Hepatocyte (in vitro differentiated cells): ENCODE measurements around the gene TCF4. TPM values are rescaled to one million over a fixed set of nuclear protein-coding genes. Genes with fewer than 3 reads are reported as not detected.

Experiments used
- DNase-seq: peaks from one replicate; pipeline ENCODE4 v3.0.0-alpha.2; 2016; ENCODE audit warnings: low spot score
- H2AFZ ChIP-seq: fragments of 200-600 bp; sonication (generic); 2 replicates; pipeline ENCODE4 v1.6.0; 2016; ENCODE audit warnings: antibody characterized with exemption, mild to moderate bottlenecking
- H3K27ac ChIP-seq: fragments of 200-600 bp; sonication (generic); 2 replicates; pipeline ENCODE4 v1.5.1; 2016; ENCODE audit warnings: mild to moderate bottlenecking
- H3K27me3 ChIP-seq: fragments of 200-600 bp; sonication (generic); 2 replicates; pipeline ENCODE4 v1.6.1; 2016
- H3K36me3 ChIP-seq: fragments of 200-600 bp; sonication (generic); replicated peaks from 2 replicates; pipeline ENCODE4 v1.5.1; 2016; ENCODE audit warnings: low read depth; ENCODE audit not compliant: insufficient read depth
- H3K4me1 ChIP-seq: fragments of 200-600 bp; sonication (generic); 2 replicates; pipeline ENCODE4 v1.5.1; 2016; ENCODE audit warnings: mild to moderate bottlenecking, moderate library complexity; ENCODE audit not compliant: insufficient read depth
- H3K4me2 ChIP-seq: fragments of 200-600 bp; sonication (generic); 2 replicates; pipeline ENCODE4 v1.6.0; 2016
- H3K4me3 ChIP-seq: fragments of 200-600 bp; sonication (generic); 2 replicates; pipeline ENCODE4 v1.5.1; 2016; ENCODE audit warnings: mild to moderate bottlenecking
- H3K79me2 ChIP-seq: fragments of 200-600 bp; sonication (generic); 2 replicates; pipeline ENCODE4 v1.6.0; 2017; ENCODE audit warnings: mild to moderate bottlenecking
- H3K9me2 ChIP-seq: fragments of 200-600 bp; sonication (generic); replicated peaks from 2 replicates; pipeline ENCODE4 v1.6.0; 2017; ENCODE audit warnings: mild to moderate bottlenecking; ENCODE audit not compliant: insufficient read depth
- H3K9me3 ChIP-seq: fragments of 200-600 bp; sonication (generic); 2 replicates; pipeline ENCODE4 v1.5.1; 2016; ENCODE audit warnings: low read depth, mild to moderate bottlenecking
- H4K20me1 ChIP-seq: fragments of 200-600 bp; sonication (generic); 2 replicates; pipeline ENCODE4 v1.6.0; 2016; ENCODE audit warnings: mild to moderate bottlenecking; ENCODE audit not compliant: insufficient read depth, poor library complexity, severe bottlenecking
- EZH2 ChIP-seq: fragments of 200-600 bp; sonication (generic); IDR thresholded peaks from 2 replicates; pipeline ENCODE4 v1.6.1; 2016; ENCODE audit warnings: antibody characterized with exemption, mild to moderate bottlenecking, borderline replicate concordance
- EZH2phosphoT487 ChIP-seq: fragments of 200-600 bp; sonication (generic); IDR thresholded peaks from one replicate; pipeline ENCODE4 v1.6.1; 2018; ENCODE audit warnings: antibody characterized with exemption, mild to moderate bottlenecking, low read depth, moderate library complexity; ENCODE audit not compliant: unreplicated experiment, severe bottlenecking
- WGBS: methylation state at CpG from one replicate; pipeline ENCODE4 v1.1.6; 2016; ENCODE audit warnings: low lambda C conversion rate; ENCODE audit errors: missing lambda C conversion rate; 5-methylcytosine and 5-hydroxymethylcytosine counted together
- polyA plus RNA-seq: library from polyadenylated mRNA; unstranded; fragments of >200 nt; fragmentation: Nextera tagmentation; extraction: Ambion mirVana; gene quantifications from 2 replicates; pipeline ENCODE4 v1.2.1, GENCODE V29; 2016
- total RNA-seq: library from RNA; depleted of rRNA; stranded (reverse); fragments of >200 nt; gene quantifications from 2 replicates; pipeline ENCODE4 v1.2.3, GENCODE V29; 2014
- TF ChIP-seq, protein P1 (sequence below): fragments of 200-600 bp; sonication (generic); IDR thresholded peaks from 2 replicates; pipeline ENCODE4 v1.5.1; 2016; ENCODE audit warnings: antibody characterized with exemption, mild to moderate bottlenecking; ENCODE audit not compliant: poor library complexity

Gene TCF4
- total and polyA plus RNA-seq, 2 experiments from 2014 or later = 40.5 to 65.2 TPM

DNA sequence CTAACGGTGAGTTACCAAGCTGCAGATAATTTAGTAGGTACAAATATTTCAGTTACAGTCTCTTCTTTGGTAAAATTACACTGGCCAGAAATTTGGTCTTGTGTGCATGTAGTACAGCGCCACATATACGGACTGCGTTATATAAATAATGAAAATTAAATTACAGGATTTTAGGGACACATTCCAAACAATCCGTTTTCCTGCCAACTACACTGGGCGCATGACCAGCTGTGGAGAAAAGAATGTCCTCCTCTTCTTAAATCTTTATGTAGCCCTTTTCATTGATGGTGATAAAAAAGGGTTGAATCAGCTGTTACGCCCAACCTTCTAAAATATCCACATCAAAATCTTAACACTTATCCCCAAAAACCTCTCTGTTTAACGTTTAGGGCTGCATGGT is 37.5 kb downstream of the TCF4 start:
- Histone ChIP-seq H3K4me1 (peaks cover 9% of the 10 kb centered on the region), H3K79me2 (peaks cover 42% of the 10 kb centered on the region), H2AFZ (no peak overlapping the region), H3K27me3 (no peaks in the 10 kb centered on the region), H3K9me3 (no peaks in the 10 kb centered on the region), H3K36me3 (no peaks in the 10 kb centered on the region), H3K27ac (no peak overlapping the region), H3K4me2 (no peak overlapping the region), H3K9me2 (no peaks in the 10 kb centered on the region), H3K4me3 (no peak overlapping the region), H4K20me1 (peaks cover 4% of the 10 kb centered on the region)
- DNase-seq = no peak
- WGBS = 87% methylated on average over 8 of the region's 8 CpGs
- TF ChIP-seq EZH2 (no peak), EZH2phosphoT487 (no peak)
- TF ChIP-seq, protein P1, sequence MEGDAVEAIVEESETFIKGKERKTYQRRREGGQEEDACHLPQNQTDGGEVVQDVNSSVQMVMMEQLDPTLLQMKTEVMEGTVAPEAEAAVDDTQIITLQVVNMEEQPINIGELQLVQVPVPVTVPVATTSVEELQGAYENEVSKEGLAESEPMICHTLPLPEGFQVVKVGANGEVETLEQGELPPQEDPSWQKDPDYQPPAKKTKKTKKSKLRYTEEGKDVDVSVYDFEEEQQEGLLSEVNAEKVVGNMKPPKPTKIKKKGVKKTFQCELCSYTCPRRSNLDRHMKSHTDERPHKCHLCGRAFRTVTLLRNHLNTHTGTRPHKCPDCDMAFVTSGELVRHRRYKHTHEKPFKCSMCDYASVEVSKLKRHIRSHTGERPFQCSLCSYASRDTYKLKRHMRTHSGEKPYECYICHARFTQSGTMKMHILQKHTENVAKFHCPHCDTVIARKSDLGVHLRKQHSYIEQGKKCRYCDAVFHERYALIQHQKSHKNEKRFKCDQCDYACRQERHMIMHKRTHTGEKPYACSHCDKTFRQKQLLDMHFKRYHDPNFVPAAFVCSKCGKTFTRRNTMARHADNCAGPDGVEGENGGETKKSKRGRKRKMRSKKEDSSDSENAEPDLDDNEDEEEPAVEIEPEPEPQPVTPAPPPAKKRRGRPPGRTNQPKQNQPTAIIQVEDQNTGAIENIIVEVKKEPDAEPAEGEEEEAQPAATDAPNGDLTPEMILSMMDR = no peak

DNA sequence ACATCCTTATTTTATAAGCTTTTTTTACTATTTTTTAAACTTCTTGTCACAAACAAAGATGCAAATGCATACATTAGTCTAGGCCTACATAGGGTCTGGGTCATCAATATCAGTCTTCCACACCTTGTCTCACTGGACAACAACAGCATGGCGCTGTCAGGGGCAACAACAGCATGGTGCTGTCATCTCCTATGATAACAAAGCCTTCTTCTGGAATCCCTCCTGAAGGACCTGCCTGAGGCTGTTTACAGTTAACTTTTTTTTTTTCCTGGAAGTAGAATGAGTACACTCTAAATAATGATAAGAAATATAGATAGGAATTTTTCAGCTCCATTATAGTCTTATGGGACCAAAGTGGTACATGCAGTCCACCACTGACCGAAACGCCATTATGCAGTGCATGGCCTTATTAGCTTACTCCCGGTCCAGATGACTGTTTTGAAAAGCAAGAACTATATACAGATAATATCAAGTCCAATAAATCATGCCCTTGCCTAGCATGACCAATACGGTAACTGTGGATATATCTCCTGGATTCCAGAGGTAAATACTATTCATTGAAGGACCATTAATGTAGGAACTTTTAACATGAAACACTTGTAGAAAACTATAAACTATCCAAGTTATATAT is 38.4 kb downstream of the TCF4 start:
- no peaks in the 10 kb centered on the region for H3K36me3 ChIP-seq
- H3K27me3 ChIP-seq = no peaks in the 10 kb centered on the region
- H3K4me3 ChIP-seq = no peak overlapping the region
- no peaks in the 10 kb centered on the region for H3K9me3 ChIP-seq
- H3K79me2 ChIP-seq = peaks cover 45% of the 10 kb centered on the region
- 76% methylated on average over 5 of the region's 5 CpGs for WGBS
- peaks cover 9% of the 10 kb centered on the region for H3K4me1 ChIP-seq
- H3K9me2 ChIP-seq = no peaks in the 10 kb centered on the region
- H3K27ac ChIP-seq = no peak overlapping the region
- H4K20me1 ChIP-seq = peaks cover 4% of the 10 kb centered on the region
- TF ChIP-seq, protein P1 = no peak
- TF ChIP-seq EZH2phosphoT487 (no peak), EZH2 (no peak)
- H3K4me2 ChIP-seq = no peak overlapping the region
- no peak for DNase-seq
- no peak overlapping the region for H2AFZ ChIP-seq

DNA sequence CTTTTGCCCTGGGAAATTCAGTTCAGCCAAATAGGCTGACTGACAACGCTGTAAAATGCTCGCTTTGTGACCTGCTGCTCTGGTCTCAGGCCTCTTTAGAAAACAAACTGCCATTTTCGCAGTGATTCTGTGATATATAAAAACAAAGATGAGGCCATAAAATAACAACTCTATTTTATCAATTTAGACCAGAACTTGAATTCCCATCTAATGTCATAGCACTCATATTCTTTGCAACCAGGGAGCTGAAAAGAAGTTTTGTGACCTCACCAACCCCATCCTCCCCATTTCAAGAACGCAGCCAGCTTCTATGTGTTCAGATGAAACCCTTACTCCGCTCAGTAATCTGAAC is 40.3 kb downstream of the TCF4 start:
- TF ChIP-seq EZH2 (no peak), EZH2phosphoT487 (no peak)
- TF ChIP-seq, protein P1 = no peak
- H3K27ac ChIP-seq = no peak overlapping the region
- H4K20me1 ChIP-seq = peaks cover 4% of the 10 kb centered on the region
- 74% methylated on average over 5 of the region's 5 CpGs for WGBS
- no peak overlapping the region for H3K4me2 ChIP-seq
- no peaks in the 10 kb centered on the region for H3K9me2 ChIP-seq
- H3K4me1 ChIP-seq = peaks cover 9% of the 10 kb centered on the region
- no peak for DNase-seq
- H3K79me2 ChIP-seq = peaks cover 51% of the 10 kb centered on the region
- no peaks in the 10 kb centered on the region for H3K27me3 ChIP-seq
- H2AFZ ChIP-seq = no peak overlapping the region
- H3K36me3 ChIP-seq = no peaks in the 10 kb centered on the region
- no peaks in the 10 kb centered on the region for H3K9me3 ChIP-seq
- H3K4me3 ChIP-seq = no peak overlapping the region
